Ectodermal cell (in vitro differentiated cells): ENCODE measurements around the gene NAXD.
"Not testable (repeated sequence)": the region's sequence is repeated elsewhere in the genome, so short reads cannot be mapped to it uniquely, and the experiment has no call there.

Source experiments
- H3K27ac ChIP-seq: 2 replicates; pipeline ENCODE4 v1.7.0; 2013; ENCODE audit warnings: mild to moderate bottlenecking, low read depth, low read length; ENCODE audit not compliant: insufficient read depth, poor library complexity, severe bottlenecking
- H3K27me3 ChIP-seq: 2 replicates; pipeline ENCODE4 v1.7.0; 2013; ENCODE audit warnings: mild to moderate bottlenecking, low read length; ENCODE audit not compliant: insufficient read depth, control insufficient read depth, poor library complexity, severe bottlenecking
- H3K36me3 ChIP-seq: one replicate; pipeline ENCODE4 v1.7.0; 2013; ENCODE audit warnings: low read length; ENCODE audit not compliant: control insufficient read depth, insufficient read depth
- H3K4me1 ChIP-seq: one replicate; pipeline ENCODE4 v1.7.0; 2013; ENCODE audit warnings: low read length; ENCODE audit not compliant: control insufficient read depth, insufficient read depth
- H3K4me3 ChIP-seq: 2 replicates; pipeline ENCODE4 v1.7.0; 2013; ENCODE audit warnings: low read depth, low read length, control low read depth; ENCODE audit not compliant: insufficient read depth
- H3K9me3 ChIP-seq: 2 replicates; pipeline ENCODE4 v1.7.0; 2013; ENCODE audit warnings: mild to moderate bottlenecking, low read length, moderate library complexity; ENCODE audit not compliant: control insufficient read depth
- WGBS, 2 experiments: methylation state at CpG; one replicate each; pipeline ENCODE4 v1.1.7; 2013; ENCODE audit warnings: missing lambda C conversion rate in 2 of 2; 5-methylcytosine and 5-hydroxymethylcytosine counted together

The NAXD gene

DNA sequence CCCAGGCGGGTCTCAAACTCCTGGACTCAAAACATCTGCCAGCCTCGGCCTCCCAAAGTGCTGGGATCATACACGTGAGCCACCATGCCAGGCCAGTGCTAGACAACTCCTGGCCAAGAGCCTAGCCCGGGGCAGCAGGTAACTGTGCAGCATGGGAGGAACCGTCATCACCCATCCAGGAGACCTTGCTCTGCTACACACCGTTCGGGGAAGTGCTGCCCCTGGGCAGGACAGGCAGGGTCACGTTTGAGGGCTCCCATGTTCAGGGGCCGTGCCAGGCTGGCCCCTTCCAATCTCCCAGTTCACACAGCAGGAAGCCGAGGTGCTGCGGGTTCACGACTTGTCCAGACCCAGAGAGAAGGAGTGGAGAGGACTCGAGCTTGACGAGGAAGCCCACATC lies 35.1 kb downstream of the NAXD start:
- H3K9me3 ChIP-seq = no peaks in the 10 kb centered on the region
- H3K36me3 ChIP-seq = no peaks in the 10 kb centered on the region
- H3K27ac ChIP-seq = no peak overlapping the region
- no peaks in the 10 kb centered on the region for H3K27me3 ChIP-seq
- WGBS, 2 experiments = 92 to 94% methylated on average over 14 of the region's 14 CpGs
- no peaks in the 10 kb centered on the region for H3K4me1 ChIP-seq
- H3K4me3 ChIP-seq = no peak overlapping the region

DNA sequence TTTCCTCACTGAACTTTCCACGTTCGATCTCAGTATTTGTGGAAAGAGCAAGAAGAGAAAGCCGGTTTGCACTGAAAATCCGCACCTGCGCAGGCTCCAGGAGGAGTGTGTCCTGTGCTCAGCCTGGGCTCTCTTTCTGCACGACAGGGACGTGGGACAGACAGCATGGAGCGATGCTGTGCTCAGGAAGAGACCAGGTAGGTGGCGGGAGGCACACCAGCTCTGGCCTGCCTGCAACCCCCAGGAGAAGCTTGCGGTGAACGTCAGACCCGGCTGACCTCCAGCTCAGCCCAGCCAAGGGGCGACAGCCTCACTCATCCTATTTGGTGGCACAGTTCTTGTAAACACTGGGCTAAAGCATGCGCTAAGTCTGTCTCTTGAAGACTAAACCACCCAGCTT lies 35.9 kb downstream of the NAXD start:
- Histone ChIP-seq H3K4me1 (no peaks in the 10 kb centered on the region), H3K4me3 (no peak overlapping the region), H3K27ac (no peak overlapping the region), H3K36me3 (no peaks in the 10 kb centered on the region), H3K27me3 (no peaks in the 10 kb centered on the region), H3K9me3 (no peaks in the 10 kb centered on the region)
- 96% methylated on average over 14 of the region's 14 CpGs for WGBS, 2 experiments

DNA sequence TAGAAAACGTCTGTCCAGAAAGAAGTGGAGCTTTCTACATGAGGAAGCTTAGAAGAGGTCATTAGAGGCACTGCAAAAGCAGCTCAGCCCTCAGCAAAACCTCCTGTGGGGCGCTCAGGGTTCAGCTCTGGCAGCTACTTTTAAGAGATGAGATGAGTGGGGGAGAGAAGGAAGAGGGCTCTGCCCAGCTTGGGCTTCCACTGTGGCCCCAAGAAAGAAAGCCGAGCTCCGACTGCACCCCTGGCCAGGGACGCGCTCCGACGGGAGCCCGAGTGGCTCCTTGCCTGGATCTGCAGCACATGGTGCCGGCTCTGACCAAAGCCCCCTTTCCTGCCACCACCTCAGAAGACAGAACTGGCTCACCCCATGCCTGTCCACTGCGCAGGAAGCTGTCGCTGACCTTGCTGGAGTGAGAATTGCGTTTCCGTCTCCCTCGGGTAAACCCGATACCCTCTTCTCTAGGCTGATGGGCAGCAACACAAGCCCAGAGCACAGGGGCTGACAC lies 36.4 kb downstream of the NAXD start:
- H3K36me3 ChIP-seq = no peaks in the 10 kb centered on the region
- no peaks in the 10 kb centered on the region for H3K4me1 ChIP-seq
- H3K4me3 ChIP-seq = no peak overlapping the region
- H3K27ac ChIP-seq = no peak overlapping the region
- 88 to 91% methylated on average over 16 of the region's 16 CpGs for WGBS, 2 experiments
- no peaks in the 10 kb centered on the region for H3K27me3 ChIP-seq
- H3K9me3 ChIP-seq = no peaks in the 10 kb centered on the region

DNA sequence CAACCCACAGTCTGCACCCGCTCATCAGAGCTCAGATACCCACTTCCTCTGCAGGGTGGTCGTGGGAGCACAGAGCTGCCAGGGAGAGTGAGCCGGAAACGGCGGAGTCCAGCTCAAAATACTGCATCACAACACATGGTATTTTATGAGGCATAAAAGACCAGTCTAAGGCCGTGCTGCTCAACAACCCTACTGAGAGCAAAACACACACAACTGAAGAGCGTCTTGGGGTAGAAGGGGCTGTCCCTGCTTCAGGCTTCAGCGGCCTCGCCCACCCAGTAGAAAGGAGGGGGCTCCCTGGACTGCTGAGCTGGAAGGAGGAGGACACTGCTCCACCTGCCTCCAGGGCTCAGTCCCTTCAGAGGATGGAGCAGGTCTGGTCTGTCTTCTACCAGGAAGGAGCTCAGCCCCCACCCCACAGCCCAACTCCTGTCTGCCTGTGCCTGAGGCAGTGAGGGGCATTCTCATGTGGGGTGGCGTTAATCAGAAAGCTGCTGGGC lies 36.9 kb downstream of the NAXD start:
- 92 to 96% methylated on average over 10 of the region's 10 CpGs for WGBS, 2 experiments
- H3K9me3 ChIP-seq = no peaks in the 10 kb centered on the region
- no peaks in the 10 kb centered on the region for H3K36me3 ChIP-seq
- no peaks in the 10 kb centered on the region for H3K27me3 ChIP-seq
- no peaks in the 10 kb centered on the region for H3K4me1 ChIP-seq
- no peak overlapping the region for H3K27ac ChIP-seq
- H3K4me3 ChIP-seq = no peak overlapping the region

DNA sequence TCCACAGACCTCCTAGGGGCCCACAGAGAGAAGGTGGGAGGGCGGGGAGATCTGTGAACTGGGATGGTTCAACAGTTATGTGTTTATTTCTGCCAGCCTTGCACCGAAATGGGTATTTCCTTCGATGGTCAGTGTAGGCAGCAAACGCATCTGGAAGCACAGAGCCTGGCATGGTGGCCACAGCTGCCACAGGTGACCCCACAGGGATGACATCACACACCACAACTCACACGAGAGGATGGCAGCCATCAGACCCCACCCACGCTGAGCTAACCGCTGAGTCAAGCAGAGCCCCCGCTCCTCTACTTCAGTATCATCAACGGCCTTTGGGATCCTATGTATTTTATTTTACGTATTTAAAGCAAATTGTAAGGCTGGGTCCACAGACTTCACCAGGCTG lies 37.4 kb downstream of the NAXD start:
- Histone ChIP-seq H3K36me3 (no peaks in the 10 kb centered on the region), H3K4me1 (no peaks in the 10 kb centered on the region)

DNA sequence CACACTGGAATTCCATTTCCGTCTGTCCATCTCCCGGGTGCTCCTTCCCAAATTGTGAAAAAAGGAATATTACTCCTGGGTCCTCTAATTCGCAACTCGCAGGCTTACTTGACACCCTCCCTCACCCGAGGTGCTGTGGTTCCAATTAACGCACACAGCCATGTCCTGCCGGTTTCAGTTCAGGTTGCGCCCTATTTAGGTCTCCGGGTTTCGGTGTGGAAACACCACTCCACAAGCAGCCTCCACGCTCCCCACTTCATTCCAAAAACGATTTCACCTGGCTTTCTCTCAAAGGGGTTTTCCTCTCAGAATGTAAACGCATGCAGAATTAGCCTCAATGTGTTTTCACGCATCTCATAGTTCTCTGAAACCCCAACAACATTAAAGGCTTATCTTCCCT lies 37.9 kb downstream of the NAXD start:
- Histone ChIP-seq H3K9me3 (no peaks in the 10 kb centered on the region), H3K36me3 (no peaks in the 10 kb centered on the region), H3K27me3 (no peaks in the 10 kb centered on the region), H3K4me3 (no peak overlapping the region), H3K27ac (no peak overlapping the region), H3K4me1 (no peaks in the 10 kb centered on the region)
- WGBS, 2 experiments = 86 to 88% methylated on average over 14 of the region's 14 CpGs

More for the DNA sequence above, 37.4 kb downstream of the NAXD start:
- H3K4me3 ChIP-seq = no peak overlapping the region
- H3K27ac ChIP-seq = no peak overlapping the region
- no peaks in the 10 kb centered on the region for H3K9me3 ChIP-seq
- WGBS, 2 experiments = 85 to 91% methylated on average over 9 to 10 of the region's 10 CpGs
- no peaks in the 10 kb centered on the region for H3K27me3 ChIP-seq

DNA sequence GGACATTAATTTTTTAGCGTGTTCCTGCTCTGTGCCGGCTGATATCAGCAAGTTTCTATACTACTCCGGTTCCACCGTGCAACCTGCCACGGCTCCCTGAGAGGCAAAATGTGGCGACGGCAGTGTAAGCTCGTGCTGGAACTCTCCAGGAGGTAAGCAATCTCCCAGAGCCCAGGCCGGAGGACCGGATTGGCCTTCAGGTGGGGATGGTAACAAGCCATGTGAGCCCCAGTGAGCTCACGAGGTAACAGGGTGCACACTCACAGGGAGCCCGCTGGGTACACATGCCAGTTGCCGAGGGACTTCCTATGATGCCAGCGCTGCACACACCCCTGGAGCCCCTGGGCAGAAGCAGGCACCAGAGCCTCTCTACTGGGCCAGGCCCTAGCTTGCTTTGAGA lies 38.5 kb downstream of the NAXD start:
- Histone ChIP-seq H3K4me1 (no peaks in the 10 kb centered on the region), H3K36me3 (no peaks in the 10 kb centered on the region), H3K9me3 (no peaks in the 10 kb centered on the region), H3K27ac (no peak overlapping the region), H3K4me3 (no peak overlapping the region), H3K27me3 (no peaks in the 10 kb centered on the region)
- 95% methylated on average over 14 of the region's 14 CpGs for WGBS, 2 experiments

DNA sequence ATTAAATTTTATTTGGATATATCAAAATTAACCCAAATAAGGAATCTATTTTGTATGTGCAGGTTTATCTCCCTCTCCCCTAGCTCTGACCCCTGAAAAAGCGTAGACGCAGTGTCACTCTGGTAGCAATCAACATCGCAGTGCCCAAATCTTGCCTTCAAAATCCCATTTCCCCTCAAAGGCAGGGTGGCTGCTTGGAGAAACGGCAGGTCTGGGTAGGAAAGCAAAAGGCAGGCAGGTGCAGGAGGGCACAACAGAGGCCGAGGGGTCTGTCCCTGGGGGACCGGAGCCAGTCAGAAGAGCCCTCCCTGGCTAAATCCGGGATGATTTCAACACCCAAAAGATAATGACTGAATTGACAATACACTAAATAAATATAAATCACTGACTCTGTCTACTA lies 41.9 kb downstream of the NAXD start:
- H3K4me1 ChIP-seq = no peaks in the 10 kb centered on the region
- H3K4me3 ChIP-seq = no peak overlapping the region
- no peaks in the 10 kb centered on the region for H3K9me3 ChIP-seq
- WGBS, 2 experiments = 93 to 96% methylated on average over 7 of the region's 7 CpGs
- peaks cover 23% of the 10 kb centered on the region for H3K36me3 ChIP-seq
- no peak overlapping the region for H3K27ac ChIP-seq
- no peaks in the 10 kb centered on the region for H3K27me3 ChIP-seq

DNA sequence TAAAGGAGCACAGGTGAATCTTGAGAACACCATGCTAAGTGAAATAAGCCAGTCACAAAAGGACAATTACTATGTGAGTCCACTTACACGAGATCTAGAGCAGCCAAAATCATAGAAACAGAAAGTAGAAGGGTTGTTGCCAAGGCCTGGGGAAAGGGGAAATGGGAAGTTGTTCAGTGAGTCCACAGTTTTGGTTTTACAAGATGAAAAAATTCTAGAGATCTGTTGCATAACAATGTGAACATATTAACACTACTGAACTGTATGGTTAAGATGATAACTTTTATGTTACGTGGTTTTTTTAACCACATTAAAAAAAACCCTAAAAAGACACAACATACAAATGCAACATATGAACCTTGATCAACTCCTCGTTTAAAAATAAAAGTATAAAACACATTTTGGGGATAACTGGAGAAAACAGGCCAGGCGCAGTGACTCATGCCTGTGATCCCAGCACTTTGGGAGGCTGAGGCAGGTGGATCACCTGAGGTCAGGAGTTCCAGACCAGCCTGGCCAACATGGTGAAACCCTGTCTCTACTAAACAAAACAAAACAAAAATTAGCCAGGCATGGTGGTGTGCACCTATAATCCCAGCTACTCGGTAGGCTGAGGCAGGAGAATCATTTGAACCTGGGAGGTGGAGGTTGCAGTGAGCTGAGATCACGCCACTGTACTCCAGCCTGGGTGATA lies 43.0 kb downstream of the NAXD start:
- not testable (repeated sequence) for H3K9me3 ChIP-seq, H3K27me3 ChIP-seq, H3K27ac ChIP-seq, H3K4me1 ChIP-seq, H3K4me3 ChIP-seq
- 93 to 94% methylated on average over 5 of the region's 6 CpGs for WGBS, 2 experiments
- H3K36me3 ChIP-seq = peaks cover 33% of the 10 kb centered on the region

DNA sequence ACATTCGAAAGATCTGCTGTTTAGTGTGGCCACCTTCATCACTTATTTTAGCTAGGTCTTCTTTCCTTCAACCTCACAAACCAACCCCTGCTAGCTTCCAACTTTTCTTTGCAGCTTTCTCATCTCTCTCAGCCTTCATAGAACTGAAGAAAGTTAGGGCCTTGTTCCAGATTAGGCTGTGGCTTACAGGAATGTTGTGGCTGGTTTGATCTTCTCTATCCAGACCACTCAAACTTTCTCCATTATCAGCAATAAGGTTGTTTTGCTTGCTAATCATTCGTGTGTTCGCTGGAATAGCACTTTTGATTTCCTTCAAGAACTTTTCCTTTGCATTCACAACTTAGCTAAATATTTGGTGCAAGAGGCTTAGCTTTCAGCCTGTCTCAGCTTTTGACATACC lies 45.9 kb downstream of the NAXD start:
- Histone ChIP-seq H3K36me3 (peaks cover 45% of the 10 kb centered on the region), H3K4me1 (no peaks in the 10 kb centered on the region), H3K9me3 (no peaks in the 10 kb centered on the region), H3K4me3 (no peak overlapping the region), H3K27ac (no peak overlapping the region), H3K27me3 (no peaks in the 10 kb centered on the region)
- 94 to 97% methylated on average over 3 of the region's 3 CpGs for WGBS, 2 experiments
